Left kidney (tissue), 2 donors: ENCODE measurements around the gene PWP2. TPM values are rescaled to one million over a fixed set of nuclear protein-coding genes. Genes with fewer than 3 reads are reported as not detected.
"Not testable (repeated sequence)": the region's sequence is repeated elsewhere in the genome, so short reads cannot be mapped to it uniquely, and the experiment has no call there.

Experiments used
- DNase-seq: peaks from one replicate; pipeline ENCODE4 v3.0.0-alpha.2; 2013
- polyA plus RNA-seq: library from polyadenylated mRNA; unstranded; fragments of 120-200 nt; gene quantifications from one replicate; pipeline ENCODE4 v1.2.1, GENCODE V29; 2013; ENCODE audit not compliant: insufficient read length

PWP2 gene
- polyA plus RNA-seq, 1 donor: 3.8 TPM

DNA sequence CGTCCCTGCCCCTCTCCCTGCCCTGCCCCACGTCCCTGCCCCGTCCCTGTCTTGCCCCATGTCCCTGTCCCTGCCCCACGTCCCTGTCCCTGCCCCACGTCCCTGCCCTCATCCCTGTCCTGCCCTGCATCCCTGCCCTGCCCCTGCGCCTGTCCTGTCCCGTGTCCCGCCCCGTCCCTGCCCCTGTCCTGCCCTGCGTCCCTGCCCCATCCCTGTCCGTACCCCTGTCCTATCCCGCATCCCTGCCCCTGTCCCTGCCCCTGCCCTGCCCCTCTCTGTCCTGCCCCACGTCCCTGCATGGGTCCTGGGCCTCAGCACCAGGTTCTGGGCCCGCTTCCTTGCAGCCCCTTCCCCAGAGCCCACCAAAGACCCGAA, 53.1 kb downstream of the PWP2 start:
- not testable (repeated sequence) for DNase-seq

DNA sequence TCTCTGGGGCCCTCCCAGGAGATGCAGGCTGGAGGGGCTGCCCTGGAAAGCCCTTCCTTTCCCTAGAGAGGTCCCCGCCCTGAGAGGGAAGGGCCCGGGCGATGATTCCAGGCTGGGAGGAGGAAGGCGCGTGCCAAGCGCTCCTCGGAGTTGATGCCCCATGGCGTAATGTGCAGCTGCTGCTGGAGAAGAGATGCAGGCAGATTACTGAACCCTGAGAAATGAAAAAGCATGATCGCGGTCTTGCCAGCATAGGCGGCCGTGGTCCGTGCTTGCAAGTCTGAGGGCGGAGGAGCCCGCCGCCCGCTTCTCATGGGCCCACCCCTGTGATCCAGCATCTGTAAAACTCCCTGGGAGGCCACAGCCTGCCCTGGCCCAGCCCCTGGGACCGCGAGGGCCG, 53.6 kb downstream of the PWP2 start:
- not testable (repeated sequence) for DNase-seq

DNA sequence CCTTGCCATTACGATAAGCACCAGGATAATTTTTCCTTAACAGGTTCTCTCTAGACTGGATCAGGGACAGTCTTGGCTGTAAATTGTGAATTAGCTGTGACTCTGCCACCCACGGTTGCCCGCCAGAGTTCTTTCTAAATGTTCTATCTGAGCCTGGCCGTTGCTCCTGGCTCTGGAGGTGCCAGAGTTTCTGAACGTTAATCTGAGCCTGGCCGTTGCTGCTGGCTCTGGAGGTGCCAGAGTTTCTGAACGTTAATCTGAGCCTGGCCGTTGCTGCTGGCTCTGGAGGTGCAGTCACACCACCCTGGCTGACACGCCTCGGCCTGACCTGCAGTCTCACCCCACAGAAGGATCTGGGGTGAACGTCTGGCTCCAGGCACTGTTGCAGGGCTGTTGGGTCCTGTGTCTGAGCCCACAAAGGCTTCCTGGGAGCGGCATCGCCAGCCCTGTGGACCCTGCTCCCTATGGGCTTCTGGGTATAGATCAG, 56.0 kb downstream of the PWP2 start:
- DNase-seq: not testable (repeated sequence)

DNA sequence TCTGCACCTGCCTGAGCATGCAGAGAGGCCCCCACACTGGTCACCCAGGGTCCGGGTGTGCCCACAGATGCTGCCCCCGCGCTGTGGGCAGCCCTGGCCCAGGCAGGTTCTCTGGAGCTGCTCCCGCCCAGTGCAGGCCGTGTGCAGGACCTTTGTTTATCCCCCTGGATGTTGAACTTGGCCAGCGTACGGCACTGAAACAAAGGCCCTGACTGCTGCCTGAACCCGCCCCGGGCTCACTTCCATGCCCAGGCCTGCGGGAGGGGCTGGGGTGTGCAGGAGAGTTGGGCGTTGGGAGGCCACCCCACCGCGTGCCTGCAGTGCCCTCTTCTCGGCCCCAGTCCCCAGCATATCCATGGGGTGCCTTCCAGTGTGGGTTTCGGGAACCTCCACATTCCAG, 58.7 kb downstream of the PWP2 start:
- not testable (repeated sequence) for DNase-seq

- DNase-seq: not testable (repeated sequence)
Measured at GRCh38 chr21:44167527-44167926, 60.3 kb downstream of the PWP2 start.

DNA sequence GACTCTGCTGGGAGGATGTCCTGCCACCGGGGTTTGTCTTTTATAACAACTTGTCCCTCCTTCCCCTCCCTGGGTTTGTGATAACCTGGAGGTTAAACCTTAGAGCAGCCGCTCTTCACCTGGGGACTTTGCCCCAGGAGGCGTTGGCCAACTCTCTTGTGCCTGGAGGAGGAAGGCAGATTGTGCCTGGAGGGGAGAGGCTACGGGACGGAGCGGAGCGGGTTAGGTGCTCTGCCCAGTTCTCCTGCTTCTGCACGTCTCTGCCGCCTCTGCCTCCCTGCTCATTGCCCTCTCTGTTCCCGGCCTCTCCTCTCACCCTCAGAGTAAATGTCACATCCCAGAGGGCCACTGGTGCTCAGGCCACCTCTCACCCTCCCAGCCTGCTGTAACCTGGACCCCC, 63.1 kb downstream of the PWP2 start:
- DNase-seq: not testable (repeated sequence)

- not testable (repeated sequence) for DNase-seq
Measured at GRCh38 chr21:44170863-44171262, 63.7 kb downstream of the PWP2 start.

- not testable (repeated sequence) for DNase-seq
Measured at GRCh38 chr21:44171962-44172572, 64.9 kb downstream of the PWP2 start.

- DNase-seq: not testable (repeated sequence)
Measured at GRCh38 chr21:44172741-44173140, 65.5 kb downstream of the PWP2 start.

DNA sequence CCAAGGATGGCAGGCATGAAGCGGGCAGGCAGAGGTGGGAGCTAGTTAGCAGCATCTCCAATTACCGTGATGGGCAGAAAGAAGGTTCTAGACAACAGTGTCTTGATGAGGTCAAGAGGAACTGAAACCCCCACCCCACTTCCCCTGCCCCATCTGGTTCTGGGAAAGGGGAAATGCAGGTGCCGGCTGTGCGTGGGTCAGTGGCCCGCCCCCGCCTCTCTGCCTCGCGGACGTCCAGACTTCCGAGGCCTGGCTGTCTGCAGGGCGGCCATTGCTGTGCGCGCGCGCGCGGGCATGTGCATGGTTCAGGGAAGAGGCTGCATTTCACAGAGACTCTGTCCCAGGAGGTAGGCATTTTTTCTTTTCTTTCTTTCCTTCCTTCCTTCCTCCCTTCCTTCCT, 68.0 kb downstream of the PWP2 start:
- DNase-seq: not testable (repeated sequence)

GRCh38 chr21:44176127-44176526, 68.9 kb downstream of the PWP2 start:
- DNase-seq: not testable (repeated sequence)

Other genes with a start within 250 kb of the PWP2 start
- gene AGPAT3, start 242.2 kb upstream of the PWP2 start, polyA plus RNA-seq: 70.7 TPM
- gene TRAPPC10, start 95.1 kb upstream of the PWP2 start, polyA plus RNA-seq: 50.9 TPM
- gene GATD3, start 26.3 kb downstream of the PWP2 start, polyA plus RNA-seq: 27.2 TPM
- gene ICOSLG, start 133.5 kb downstream of the PWP2 start, polyA plus RNA-seq: 7.3 TPM
- not detected for gene DNMT3L, start 154.5 kb downstream of the PWP2 start, polyA plus RNA-seq
- gene AIRE, start 178.5 kb downstream of the PWP2 start, polyA plus RNA-seq: 0.42 TPM
- 117 TPM for gene PFKL, start 192.7 kb downstream of the PWP2 start, polyA plus RNA-seq
- 18.2 TPM for gene CFAP410, start 232.0 kb downstream of the PWP2 start, polyA plus RNA-seq
- 0.57 TPM for gene TRPM2, start 246.2 kb downstream of the PWP2 start, polyA plus RNA-seq